Measurements from ENCODE around the gene OR52B2.
"Not testable (repeated sequence)": the region's sequence is repeated elsewhere in the genome, so short reads cannot be mapped to it uniquely, and the experiment has no call there.

The OR52B2 gene

DNA sequence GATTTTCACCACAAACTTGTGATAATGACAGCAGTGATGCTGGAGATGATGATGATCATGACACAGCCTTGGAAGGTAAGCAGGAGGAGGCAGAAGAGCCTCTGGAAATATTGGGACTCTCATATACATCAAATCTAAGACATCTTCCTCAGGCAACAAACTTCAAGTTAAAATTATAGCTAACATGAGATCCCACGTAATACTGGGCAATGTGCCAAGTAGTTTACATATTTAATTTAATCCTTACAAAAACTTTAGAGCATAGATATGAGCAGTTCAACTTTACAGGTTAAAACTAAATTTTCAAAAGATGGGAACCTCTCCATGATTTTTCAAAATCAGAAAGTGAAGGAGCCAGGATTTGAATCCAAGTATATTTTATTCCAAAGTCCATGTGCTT, 19.0 kb downstream of the OR52B2 start:
- H3K4me3 ChIP-seq (ENCODE audit: low read length), result no peak overlapping the region
- H3K4me1 ChIP-seq (ENCODE audit: control insufficient read depth, insufficient read depth, low read length), result no peaks in the 10 kb centered on the region
- no peaks in the 10 kb centered on the region for H3K27me3 ChIP-seq (replicated peaks; ENCODE audit: control insufficient read depth, insufficient read depth, low read length)
- DNase-seq (ENCODE audit: low read depth), result no peak
- H3K9me3 ChIP-seq (ENCODE audit: control insufficient read depth, low read length), result no peaks in the 10 kb centered on the region
- no peak overlapping the region for H3K9ac ChIP-seq (ENCODE audit: low read length)
- no peaks in the 10 kb centered on the region for H3K36me3 ChIP-seq (ENCODE audit: control insufficient read depth, insufficient read depth, low read length, severe bottlenecking)

DNA sequence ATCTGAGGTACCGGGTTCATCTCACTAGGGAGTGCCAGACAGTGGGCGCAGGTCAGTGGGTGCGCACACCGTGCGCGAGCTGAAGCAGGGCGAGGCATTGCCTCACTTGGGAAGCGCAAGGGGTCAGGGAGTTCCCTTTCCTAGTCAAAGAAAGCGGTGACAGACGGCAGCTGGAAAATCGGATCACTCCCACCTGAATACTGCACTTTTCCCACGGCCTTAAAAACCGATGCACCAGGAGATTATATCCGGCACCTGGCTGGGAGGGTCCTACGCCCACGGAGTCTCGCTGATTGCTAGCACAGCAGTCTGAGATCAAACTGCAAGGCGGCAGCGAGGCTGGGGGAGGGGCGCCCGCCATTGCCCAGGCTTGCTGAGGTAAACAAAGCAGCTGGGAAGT, 26.4 kb downstream of the OR52B2 start:
- H3K36me3 ChIP-seq (ENCODE audit: control insufficient read depth, insufficient read depth, low read length, severe bottlenecking); H3K4me3 ChIP-seq (ENCODE audit: low read length); H3K4me1 ChIP-seq (ENCODE audit: control insufficient read depth, insufficient read depth, low read length); H3K27me3 ChIP-seq (replicated peaks; ENCODE audit: control insufficient read depth, insufficient read depth, low read length); DNase-seq (ENCODE audit: low read depth); H3K9ac ChIP-seq (ENCODE audit: low read length): not testable (repeated sequence)
- H3K9me3 ChIP-seq (ENCODE audit: control insufficient read depth, low read length), result peaks cover 17% of the 10 kb centered on the region

DNA sequence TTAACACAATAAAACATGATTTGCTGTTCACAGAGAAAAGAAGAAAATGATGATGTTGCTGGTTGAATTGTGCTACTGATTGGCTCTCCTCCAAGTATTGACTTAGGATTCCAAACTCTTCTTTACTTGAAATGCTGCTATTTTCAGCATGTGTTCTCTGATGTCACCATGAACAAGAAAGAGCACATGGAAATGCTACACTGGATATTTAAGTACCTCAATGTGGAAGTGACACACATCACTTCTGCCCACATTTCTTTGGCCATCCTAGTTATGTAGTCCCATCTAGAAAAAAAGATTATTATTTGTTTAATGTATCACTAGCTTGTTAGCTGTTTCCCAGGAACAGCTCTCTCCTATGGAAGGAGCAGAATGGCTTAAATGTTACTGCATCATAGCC, 27.2 kb downstream of the OR52B2 start:
- H3K36me3 ChIP-seq (ENCODE audit: control insufficient read depth, insufficient read depth, low read length, severe bottlenecking), result no peaks in the 10 kb centered on the region
- no peaks in the 10 kb centered on the region for H3K27me3 ChIP-seq (replicated peaks; ENCODE audit: control insufficient read depth, insufficient read depth, low read length)
- no peak overlapping the region for H3K9ac ChIP-seq (ENCODE audit: low read length)
- H3K9me3 ChIP-seq (ENCODE audit: control insufficient read depth, low read length), result peaks cover 17% of the 10 kb centered on the region
- H3K4me3 ChIP-seq (ENCODE audit: low read length), result no peak overlapping the region
- no peak for DNase-seq (ENCODE audit: low read depth)
- H3K4me1 ChIP-seq (ENCODE audit: control insufficient read depth, insufficient read depth, low read length), result no peaks in the 10 kb centered on the region

DNA sequence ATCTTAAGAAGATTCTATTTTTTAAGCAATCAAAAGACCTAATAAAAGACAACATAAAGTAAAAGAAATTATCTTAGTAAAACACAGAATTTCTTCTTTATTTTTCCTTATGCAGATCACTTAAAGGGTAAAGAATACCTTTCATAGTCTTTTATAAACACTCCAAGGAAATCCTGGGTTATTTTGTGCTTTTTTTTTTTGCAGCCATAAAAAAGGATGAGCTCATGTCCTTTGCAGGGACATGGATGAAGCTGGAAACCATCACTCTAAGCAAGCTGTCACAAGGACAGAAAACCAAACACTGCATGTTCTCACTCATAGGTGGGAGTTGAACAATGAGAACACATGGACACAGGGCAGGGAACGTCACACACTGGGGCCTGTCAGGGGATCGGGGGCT, 34.2 kb downstream of the OR52B2 start:
- DNase-seq (ENCODE audit: low read depth); H3K36me3 ChIP-seq (ENCODE audit: control insufficient read depth, insufficient read depth, low read length, severe bottlenecking); H3K9me3 ChIP-seq (ENCODE audit: control insufficient read depth, low read length); H3K4me1 ChIP-seq (ENCODE audit: control insufficient read depth, insufficient read depth, low read length); H3K4me3 ChIP-seq (ENCODE audit: low read length); H3K9ac ChIP-seq (ENCODE audit: low read length); H3K27me3 ChIP-seq (replicated peaks; ENCODE audit: control insufficient read depth, insufficient read depth, low read length): not testable (repeated sequence)

DNA sequence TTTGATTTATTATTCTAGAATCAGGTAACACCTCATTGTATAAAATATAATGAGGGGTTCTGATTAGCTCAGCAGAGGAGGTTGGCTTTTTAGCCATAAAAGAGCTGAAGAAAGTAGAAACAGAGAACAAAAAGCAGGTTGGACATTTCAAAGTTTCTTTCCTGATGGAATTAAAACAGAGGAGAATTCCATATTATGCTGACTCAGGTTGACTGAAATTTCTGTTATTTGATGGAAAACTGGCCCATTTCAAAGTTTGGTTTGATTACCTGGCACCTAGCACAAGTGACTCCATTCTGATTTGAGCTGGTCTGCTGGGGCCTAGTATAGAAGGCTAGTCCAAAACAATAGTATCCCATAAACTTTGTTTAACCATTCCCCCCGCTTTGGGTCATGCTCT, 37.7 kb downstream of the OR52B2 start:
- Histone ChIP-seq H3K9me3 (ENCODE audit: control insufficient read depth, low read length) (no peaks in the 10 kb centered on the region), H3K36me3 (ENCODE audit: control insufficient read depth, insufficient read depth, low read length, severe bottlenecking) (no peaks in the 10 kb centered on the region), H3K27me3 (replicated peaks; ENCODE audit: control insufficient read depth, insufficient read depth, low read length) (no peaks in the 10 kb centered on the region), H3K4me1 (ENCODE audit: control insufficient read depth, insufficient read depth, low read length) (no peaks in the 10 kb centered on the region), H3K9ac (ENCODE audit: low read length) (no peak overlapping the region), H3K4me3 (ENCODE audit: low read length) (no peak overlapping the region)
- no peak for DNase-seq (ENCODE audit: low read depth)

DNA sequence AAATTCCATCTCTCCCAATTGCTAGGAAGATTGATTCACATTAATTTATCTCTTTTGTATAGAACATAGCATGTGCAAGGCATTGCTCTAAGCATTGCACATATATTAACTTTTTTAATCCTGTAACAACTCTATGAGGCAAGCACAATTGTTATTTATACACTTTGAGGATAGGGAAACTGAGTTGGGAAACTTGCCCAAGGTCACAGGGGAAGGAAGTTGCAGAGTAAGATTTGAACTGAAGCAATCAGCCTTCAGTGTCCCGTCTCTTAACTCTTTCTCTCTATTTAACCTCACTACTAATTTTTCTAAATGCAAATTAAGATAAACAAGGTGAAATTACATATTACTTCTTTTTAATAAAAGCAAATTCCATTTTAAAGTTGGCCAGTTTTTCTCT, 40.5 kb downstream of the OR52B2 start:
- Histone ChIP-seq H3K9me3 (ENCODE audit: control insufficient read depth, low read length) (no peaks in the 10 kb centered on the region), H3K4me1 (ENCODE audit: control insufficient read depth, insufficient read depth, low read length) (no peaks in the 10 kb centered on the region), H3K4me3 (ENCODE audit: low read length) (no peak overlapping the region), H3K9ac (ENCODE audit: low read length) (no peak overlapping the region), H3K27me3 (replicated peaks; ENCODE audit: control insufficient read depth, insufficient read depth, low read length) (no peaks in the 10 kb centered on the region), H3K36me3 (ENCODE audit: control insufficient read depth, insufficient read depth, low read length, severe bottlenecking) (no peaks in the 10 kb centered on the region)
- DNase-seq (ENCODE audit: low read depth), result no peak

DNA sequence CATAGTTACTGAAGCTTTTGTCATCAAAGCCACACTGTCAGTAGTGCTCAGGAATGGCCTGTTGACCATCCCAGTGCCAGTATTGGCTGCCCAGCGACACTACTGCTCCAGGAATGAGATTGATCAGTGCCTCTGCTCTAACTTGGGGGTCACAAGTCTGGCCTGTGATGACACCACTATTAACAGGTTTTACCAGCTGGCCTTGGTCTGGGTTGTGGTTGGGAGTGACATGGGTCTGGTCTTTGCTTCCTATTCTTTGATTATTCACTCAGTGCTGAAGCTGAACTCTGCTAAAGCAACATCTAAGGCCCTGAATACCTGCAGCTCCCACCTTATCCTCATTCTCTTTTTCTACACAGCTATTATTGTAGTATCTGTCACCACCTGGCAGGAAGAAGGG, 41.1 kb downstream of the OR52B2 start:
- no peaks in the 10 kb centered on the region for H3K27me3 ChIP-seq (replicated peaks; ENCODE audit: control insufficient read depth, insufficient read depth, low read length)
- no peaks in the 10 kb centered on the region for H3K4me1 ChIP-seq (ENCODE audit: control insufficient read depth, insufficient read depth, low read length)
- H3K9ac ChIP-seq (ENCODE audit: low read length), result no peak overlapping the region
- no peaks in the 10 kb centered on the region for H3K36me3 ChIP-seq (ENCODE audit: control insufficient read depth, insufficient read depth, low read length, severe bottlenecking)
- H3K4me3 ChIP-seq (ENCODE audit: low read length), result no peak overlapping the region
- H3K9me3 ChIP-seq (ENCODE audit: control insufficient read depth, low read length), result no peaks in the 10 kb centered on the region
- DNase-seq (ENCODE audit: low read depth), result no peak

DNA sequence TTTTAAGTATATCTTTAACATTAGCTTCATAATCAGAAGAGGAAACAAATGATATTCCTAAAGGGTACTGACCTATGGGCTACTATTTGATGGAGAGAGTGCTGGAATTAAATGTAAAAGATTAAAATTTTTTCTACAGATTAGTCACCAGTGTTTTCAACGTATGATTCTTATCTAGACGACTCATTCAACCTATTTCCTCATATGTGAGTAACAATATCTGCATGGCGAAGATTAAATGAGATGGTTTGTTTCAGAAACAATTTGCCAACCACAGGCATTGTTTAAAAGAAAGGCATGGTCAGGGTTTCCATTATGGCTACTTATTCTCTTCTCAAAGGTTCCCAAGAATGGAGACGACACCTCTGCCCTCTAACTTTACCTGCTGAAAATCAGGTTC, 42.2 kb downstream of the OR52B2 start:
- H3K4me3 ChIP-seq (ENCODE audit: low read length), result no peak overlapping the region
- H3K4me1 ChIP-seq (ENCODE audit: control insufficient read depth, insufficient read depth, low read length), result no peaks in the 10 kb centered on the region
- H3K36me3 ChIP-seq (ENCODE audit: control insufficient read depth, insufficient read depth, low read length, severe bottlenecking), result no peaks in the 10 kb centered on the region
- DNase-seq (ENCODE audit: low read depth), result no peak
- no peak overlapping the region for H3K9ac ChIP-seq (ENCODE audit: low read length)
- H3K9me3 ChIP-seq (ENCODE audit: control insufficient read depth, low read length), result no peaks in the 10 kb centered on the region
- no peaks in the 10 kb centered on the region for H3K27me3 ChIP-seq (replicated peaks; ENCODE audit: control insufficient read depth, insufficient read depth, low read length)

DNA sequence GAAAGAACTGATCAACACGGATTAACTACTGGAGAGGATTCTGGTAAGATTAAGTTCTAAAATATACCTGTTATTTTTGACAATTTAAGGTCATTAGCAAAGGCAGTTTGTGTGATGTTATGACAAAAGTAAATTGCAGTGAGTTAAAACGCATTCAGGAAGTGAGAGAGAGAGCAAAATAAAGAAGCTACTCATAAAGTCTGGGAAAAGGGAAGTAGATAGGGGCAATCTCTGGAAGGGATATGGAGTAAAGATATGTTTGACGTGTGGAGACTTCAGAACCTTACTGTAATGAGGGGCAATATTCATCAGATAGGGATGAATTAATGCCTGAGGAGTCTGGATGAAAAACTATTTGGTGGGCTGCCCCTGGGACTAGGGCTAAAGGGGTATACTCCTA, 45.9 kb downstream of the OR52B2 start:
- DNase-seq (ENCODE audit: low read depth), result no peak
- no peaks in the 10 kb centered on the region for H3K27me3 ChIP-seq (replicated peaks; ENCODE audit: control insufficient read depth, insufficient read depth, low read length)
- H3K4me3 ChIP-seq (ENCODE audit: low read length), result no peak overlapping the region
- no peak overlapping the region for H3K9ac ChIP-seq (ENCODE audit: low read length)
- H3K4me1 ChIP-seq (ENCODE audit: control insufficient read depth, insufficient read depth, low read length), result no peaks in the 10 kb centered on the region
- no peaks in the 10 kb centered on the region for H3K36me3 ChIP-seq (ENCODE audit: control insufficient read depth, insufficient read depth, low read length, severe bottlenecking)
- H3K9me3 ChIP-seq (ENCODE audit: control insufficient read depth, low read length), result no peaks in the 10 kb centered on the region

All from adipocyte (in vitro differentiated cells).